DMS53 treated with DMSO at 0.1 percent for 48 hours (cell line): ENCODE measurements around the gene TPSG1.
"Not testable (repeated sequence)": the region's sequence is repeated elsewhere in the genome, so short reads cannot be mapped to it uniquely, and the experiment has no call there.

Experiments used
- DNase-seq: peaks from one replicate; lab custom pipeline; 2025; ENCODE audit not compliant: unreplicated experiment; lab: John Stamatoyannopoulos, UW

TPSG1 gene

GRCh38 chr16:1198194-1198593 is 26.9 kb downstream of the TPSG1 start:
- no peak for DNase-seq

GRCh38 chr16:1197237-1197866 is 27.7 kb downstream of the TPSG1 start:
- no peak for DNase-seq

GRCh38 chr16:1196494-1196893 is 28.6 kb downstream of the TPSG1 start:
- DNase-seq: no peak

- no peak for DNase-seq
Observed at GRCh38 chr16:1195393-1195666, 29.7 kb downstream of the TPSG1 start.

GRCh38 chr16:1194665-1195392 is 30.2 kb downstream of the TPSG1 start:
- no peak for DNase-seq

- DNase-seq: no peak
Observed at GRCh38 chr16:1193825-1194581, 31.1 kb downstream of the TPSG1 start.

- no peak for DNase-seq
Observed at GRCh38 chr16:1193143-1193824, 31.8 kb downstream of the TPSG1 start.

GRCh38 chr16:1192384-1193073 is 32.5 kb downstream of the TPSG1 start:
- DNase-seq: no peak

GRCh38 chr16:1190789-1191188 is 34.3 kb downstream of the TPSG1 start:
- not testable (repeated sequence) for DNase-seq

GRCh38 chr16:1189455-1189854 is 35.6 kb downstream of the TPSG1 start:
- DNase-seq: no peak

GRCh38 chr16:1188432-1189189 is 36.5 kb downstream of the TPSG1 start:
- no peak for DNase-seq

GRCh38 chr16:1185460-1186207 is 39.4 kb downstream of the TPSG1 start:
- DNase-seq: not testable (repeated sequence)

- DNase-seq: no peak
Observed at GRCh38 chr16:1184980-1185379, 40.1 kb downstream of the TPSG1 start.

- no peak for DNase-seq
Observed at GRCh38 chr16:1184156-1184868, 40.8 kb downstream of the TPSG1 start.

- DNase-seq: no peak
Observed at GRCh38 chr16:1182950-1183907, 41.8 kb downstream of the TPSG1 start.

- DNase-seq: no peak
Observed at GRCh38 chr16:1182316-1182671, 42.8 kb downstream of the TPSG1 start.

GRCh38 chr16:1181404-1182315 is 43.4 kb downstream of the TPSG1 start:
- DNase-seq: no peak
